ENCODE measurements around the gene HYCC1.

The HYCC1 gene

DNA sequence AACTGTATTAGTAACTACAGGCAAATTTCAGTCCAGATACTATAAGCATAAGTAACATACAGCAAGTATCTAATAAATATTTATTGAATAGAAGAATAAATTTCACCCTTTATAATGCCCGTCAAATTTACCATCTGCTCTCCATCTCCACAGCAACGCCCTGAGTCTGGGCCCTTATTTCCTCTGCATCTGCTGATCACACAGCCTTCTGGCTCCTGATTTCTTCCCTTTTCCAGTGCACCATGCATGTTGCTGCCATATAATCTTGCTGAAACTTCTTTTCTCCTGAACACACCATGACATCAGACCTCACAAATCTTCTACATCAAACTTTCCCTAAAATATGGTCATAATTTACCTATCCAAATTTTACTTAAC lies 15.4 kb downstream of the HYCC1 start:
- POLR2A ChIA-PET = no interaction called here
- DNase-seq (ENCODE audit: low read depth, low spot score) = no peak
- CTCF ChIA-PET = interaction anchor here (0.5 kb wide), 1 partner anchor 14 kb away, joined by 3 read pairs; no protein-coding TSS in a partner anchor
- no peak overlapping the region for H3K4me3 ChIP-seq (ENCODE audit: low read depth, low read length)
- no peak for TF ChIP-seq CTCF (IDR thresholded peaks at IDR 0.05; ENCODE audit: insufficient read depth, low read length, missing control alignments)

DNA sequence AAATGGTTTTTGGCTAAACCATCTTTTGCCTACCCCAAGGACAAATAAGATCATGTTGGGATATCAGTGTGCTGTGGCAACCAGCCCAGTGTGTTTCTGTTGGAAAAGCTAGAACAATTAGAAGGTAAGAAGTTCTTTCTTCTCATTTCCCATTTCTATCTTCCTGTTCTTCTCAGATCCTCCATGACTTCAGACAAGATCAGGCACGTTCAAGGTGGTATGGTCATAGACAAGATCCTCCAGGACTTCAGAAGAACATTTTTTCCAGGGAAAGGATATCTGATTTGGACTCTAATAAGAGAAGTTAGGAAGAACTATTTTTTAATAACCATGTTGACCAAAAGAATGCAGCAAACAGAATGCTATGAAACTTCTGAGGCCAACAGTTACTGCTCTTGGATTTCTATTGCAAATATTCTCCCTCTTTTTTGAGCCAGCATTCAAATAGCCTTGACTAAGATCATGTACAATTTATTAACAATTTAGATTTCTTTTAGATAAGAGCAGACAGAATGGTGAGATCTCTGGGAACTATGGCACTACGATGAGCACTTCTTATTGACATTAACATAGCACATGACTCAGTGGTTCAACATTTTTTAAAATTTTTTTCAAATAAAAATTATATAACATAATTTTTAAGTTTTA lies 15.9 kb downstream of the HYCC1 start:
- DNase-seq (ENCODE audit: low read depth, low spot score) = no peak
- TF ChIP-seq CTCF (IDR thresholded peaks at IDR 0.05; ENCODE audit: insufficient read depth, low read length, missing control alignments) = no peak
- H3K4me3 ChIP-seq (ENCODE audit: low read depth, low read length) = no peak overlapping the region
- CTCF ChIA-PET = interaction anchor here (0.5 to 1.0 kb wide), 3 partner anchors 14 to 438 kb away, joined by 3 read pairs; no protein-coding TSS in a partner anchor
- POLR2A ChIA-PET = no interaction called here

GRCh38 chr7:22996470-22996869 lies 17.5 kb downstream of the HYCC1 start:
- no peak for DNase-seq (ENCODE audit: low read depth, low spot score)
- POLR2A ChIA-PET = no interaction called here
- no peak overlapping the region for H3K4me3 ChIP-seq (ENCODE audit: low read depth, low read length)
- CTCF ChIA-PET = interaction anchor here (0.5 to 1.3 kb wide), 3 partner anchors 19 to 330 kb away, joined by 3 read pairs; no protein-coding TSS in a partner anchor
- no peak for TF ChIP-seq CTCF (IDR thresholded peaks at IDR 0.05; ENCODE audit: insufficient read depth, low read length, missing control alignments)

DNA sequence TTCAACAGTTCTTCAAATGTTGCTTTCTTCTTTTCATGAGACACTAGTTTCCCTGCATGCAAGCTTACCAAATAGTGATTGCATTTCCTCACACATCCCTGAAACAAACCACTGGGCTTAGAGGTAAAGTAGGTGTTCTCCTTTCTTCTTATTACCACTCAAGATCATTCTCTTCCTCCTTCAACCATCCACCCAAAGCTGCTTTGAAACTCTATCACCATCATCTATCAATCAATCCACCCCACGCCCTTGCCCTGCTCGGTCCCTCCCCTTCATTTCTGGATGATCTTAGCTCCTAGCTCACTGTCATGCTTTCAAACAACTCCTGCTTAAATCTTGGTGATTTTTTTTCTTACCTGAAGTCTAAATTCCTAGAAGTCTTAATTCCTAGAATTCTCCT lies 18.9 kb downstream of the HYCC1 start:
- DNase-seq (ENCODE audit: low read depth, low spot score) = no peak
- no peak for TF ChIP-seq CTCF (IDR thresholded peaks at IDR 0.05; ENCODE audit: insufficient read depth, low read length, missing control alignments)
- ChIA-PET CTCF (interaction anchor here (1.0 to 2.0 kb wide), 3 partner anchors 9 to 61 kb away, joined by 3 to 6 read pairs (median 3); no protein-coding TSS in a partner anchor), POLR2A (no interaction called here)
- no peak overlapping the region for H3K4me3 ChIP-seq (ENCODE audit: low read depth, low read length)

DNA sequence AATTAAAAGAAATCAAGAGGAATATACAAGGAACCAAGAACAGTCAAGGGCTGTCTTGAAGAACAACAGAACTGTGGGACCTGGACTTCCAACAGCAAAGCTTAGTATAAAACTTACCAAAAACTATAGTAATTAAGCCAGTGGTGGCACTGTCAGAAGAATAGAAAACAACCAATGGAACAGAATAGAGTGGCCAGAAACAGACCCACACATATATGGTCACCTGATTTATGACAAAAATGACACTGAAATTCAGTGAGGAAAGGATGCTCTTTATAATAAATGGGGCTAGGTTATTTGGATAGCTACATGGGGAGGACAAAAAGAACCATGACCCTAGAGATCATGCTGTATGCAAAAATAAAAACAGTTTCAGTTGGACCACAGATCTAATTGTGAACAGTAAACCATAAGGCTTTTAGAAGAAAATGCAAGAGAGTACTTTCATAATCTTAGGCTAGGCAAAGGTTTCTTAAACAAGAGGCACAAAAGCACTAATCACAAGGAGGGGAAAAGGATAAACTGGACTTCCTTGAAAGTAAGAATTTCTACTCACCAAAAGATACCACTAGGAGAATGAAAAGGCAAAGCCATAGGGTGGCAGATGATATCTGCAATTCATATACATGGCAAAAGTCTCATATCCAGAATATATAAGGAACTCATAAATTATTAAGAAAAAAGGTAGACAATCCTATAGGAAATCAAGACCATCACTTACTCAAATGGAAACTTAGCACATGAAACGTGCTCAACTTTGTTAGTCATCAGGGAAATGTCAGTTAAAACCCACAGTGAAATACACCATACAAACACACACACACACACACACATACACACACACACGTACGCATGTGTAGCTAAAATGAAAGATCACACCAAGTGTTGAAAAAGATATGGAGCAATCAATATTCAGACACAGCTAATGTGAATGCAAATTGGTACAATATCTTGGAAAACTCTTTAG lies 20.8 kb downstream of the HYCC1 start:
- no peak overlapping the region for H3K4me3 ChIP-seq (ENCODE audit: low read depth, low read length)
- CTCF ChIA-PET = interaction anchor here (1.1 to 2.0 kb wide), 2 partner anchors 10 to 62 kb away, joined by 3 to 6 read pairs; no protein-coding TSS in a partner anchor
- POLR2A ChIA-PET = no interaction called here

More for the DNA sequence above, 20.8 kb downstream of the HYCC1 start:
- no peak for DNase-seq (ENCODE audit: low read depth, low spot score)
- TF ChIP-seq CTCF (IDR thresholded peaks at IDR 0.05; ENCODE audit: insufficient read depth, low read length, missing control alignments) = no peak

Measured in AG04449 (cell line).